OCI-LY1 (cell line): Measurements from ENCODE around the gene OTUD6A.

Source experiments
- H2AFZ ChIP-seq: fragments of 200-600 bp; sonication (generic), shearing (Covaris generic); 2 replicates; pipeline ENCODE4 v1.6.0; 2014; ENCODE audit warnings: antibody characterized with exemption, mild to moderate bottlenecking, low read length
- H3F3A ChIP-seq: fragments of 200-600 bp; sonication (generic), shearing (Covaris generic); 2 replicates; pipeline ENCODE4 v1.6.0; 2014; ENCODE audit warnings: mild to moderate bottlenecking, antibody characterized with exemption, low read length, moderate library complexity; ENCODE audit not compliant: insufficient read depth
- H3K27ac ChIP-seq: fragments of 200-600 bp; sonication (generic); 2 replicates; pipeline ENCODE4 v1.5.1; 2014; ENCODE audit warnings: low read length, mixed run types, mild to moderate bottlenecking, low read depth; ENCODE audit not compliant: poor library complexity, severe bottlenecking
- H3K27me3 ChIP-seq: fragments of 200-600 bp; sonication (generic); 2 replicates; pipeline ENCODE4 v1.6.0; 2014; ENCODE audit warnings: antibody characterized with exemption, mild to moderate bottlenecking, low read length, moderate library complexity; ENCODE audit not compliant: insufficient read depth
- H3K36me3 ChIP-seq: fragments of 200-600 bp; sonication (generic); 2 replicates; pipeline ENCODE4 v1.6.1; 2014; ENCODE audit warnings: mild to moderate bottlenecking, antibody characterized with exemption, low read length, moderate library complexity, mixed read lengths; ENCODE audit not compliant: insufficient read depth
- H3K4me1 ChIP-seq: fragments of 200-600 bp; sonication (generic); 2 replicates; pipeline ENCODE4 v1.5.1; 2014; ENCODE audit warnings: mild to moderate bottlenecking, low read length, moderate library complexity; ENCODE audit not compliant: insufficient read depth, severe bottlenecking
- H3K4me2 ChIP-seq: fragments of 200-600 bp; sonication (generic), shearing (Covaris generic); 2 replicates; pipeline ENCODE4 v1.6.1; 2014; ENCODE audit warnings: low read length
- H3K4me3 ChIP-seq: fragments of 200-600 bp; sonication (generic); 2 replicates; pipeline ENCODE4 v1.5.1; 2014; ENCODE audit warnings: low read length, low read depth, mild to moderate bottlenecking, mixed read lengths; ENCODE audit not compliant: poor library complexity, severe bottlenecking
- H3K79me2 ChIP-seq: fragments of 200-600 bp; shearing (Covaris generic); 2 replicates; pipeline ENCODE4 v1.6.1; 2016; ENCODE audit warnings: mixed run types, low read length, mixed read lengths; ENCODE audit not compliant: insufficient read depth
- H3K9ac ChIP-seq: fragments of 200-600 bp; sonication (generic), shearing (Covaris generic); 2 replicates; pipeline ENCODE4 v1.6.1; 2014; ENCODE audit warnings: mild to moderate bottlenecking, low read length, mixed read lengths
- H3K9me2 ChIP-seq: fragments of 200-600 bp; sonication (generic), shearing (Covaris generic); 2 replicates; pipeline ENCODE4 v1.6.1; 2014; ENCODE audit warnings: low read depth, mild to moderate bottlenecking, low read length, mixed read lengths
- H3K9me3 ChIP-seq: fragments of 200-600 bp; shearing (Covaris generic); 2 replicates; pipeline ENCODE4 v1.6.1; 2014; ENCODE audit warnings: low read length, mixed read lengths
- H4K20me1 ChIP-seq: fragments of 200-600 bp; sonication (generic), shearing (Covaris generic); 2 replicates; pipeline ENCODE4 v1.6.0; 2016; ENCODE audit warnings: mild to moderate bottlenecking, low read length; ENCODE audit not compliant: insufficient read depth
- EZH2 ChIP-seq: fragments of 200-600 bp; sonication (generic), shearing (Covaris generic); IDR thresholded peaks from 2 replicates; pipeline ENCODE4 v1.8.0; 2017; ENCODE audit warnings: borderline replicate concordance, mixed run types, mild to moderate bottlenecking, antibody characterized with exemption, low read length, moderate library complexity, mixed read lengths
- TF ChIP-seq, protein P1 (sequence below): fragments of 200-600 bp; sonication (generic), shearing (Covaris generic); IDR thresholded peaks from 2 replicates; pipeline ENCODE4 v1.5.1; 2017; ENCODE audit warnings: mild to moderate bottlenecking, antibody characterized with exemption, low read length, moderate library complexity, mixed read lengths

OTUD6A gene

DNA sequence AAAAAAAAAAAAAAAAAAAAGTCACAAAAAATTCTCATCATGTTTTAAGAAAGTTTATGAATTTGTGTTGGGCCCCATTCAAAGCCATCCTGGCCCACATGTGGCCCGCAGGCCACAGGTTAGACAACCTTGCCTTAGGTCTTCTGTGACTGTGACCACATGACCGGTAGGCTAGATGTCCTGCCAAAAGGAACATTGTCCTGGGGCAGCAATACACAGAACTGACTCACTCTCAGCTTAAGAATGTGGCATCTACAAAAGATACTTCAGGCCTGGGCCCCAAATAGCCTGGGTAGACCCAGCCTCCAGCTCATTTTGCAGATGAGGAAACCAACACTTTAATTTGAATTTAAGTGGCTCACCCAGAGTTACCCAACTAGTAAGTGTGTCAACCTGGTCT lies 22.5 kb upstream of the OTUD6A start:
- Histone ChIP-seq H3F3A (no peaks in the 10 kb centered on the region), H3K4me1 (no peaks in the 10 kb centered on the region), H2AFZ (no peak overlapping the region), H4K20me1 (no peaks in the 10 kb centered on the region), H3K9me2 (no peaks in the 10 kb centered on the region), H3K4me2 (no peak overlapping the region), H3K36me3 (no peaks in the 10 kb centered on the region), H3K9ac (no peak overlapping the region), H3K4me3 (no peak overlapping the region), H3K9me3 (no peaks in the 10 kb centered on the region), H3K27me3 (no peaks in the 10 kb centered on the region), H3K79me2 (no peaks in the 10 kb centered on the region), H3K27ac (no peak overlapping the region)
- TF ChIP-seq, protein P1, sequence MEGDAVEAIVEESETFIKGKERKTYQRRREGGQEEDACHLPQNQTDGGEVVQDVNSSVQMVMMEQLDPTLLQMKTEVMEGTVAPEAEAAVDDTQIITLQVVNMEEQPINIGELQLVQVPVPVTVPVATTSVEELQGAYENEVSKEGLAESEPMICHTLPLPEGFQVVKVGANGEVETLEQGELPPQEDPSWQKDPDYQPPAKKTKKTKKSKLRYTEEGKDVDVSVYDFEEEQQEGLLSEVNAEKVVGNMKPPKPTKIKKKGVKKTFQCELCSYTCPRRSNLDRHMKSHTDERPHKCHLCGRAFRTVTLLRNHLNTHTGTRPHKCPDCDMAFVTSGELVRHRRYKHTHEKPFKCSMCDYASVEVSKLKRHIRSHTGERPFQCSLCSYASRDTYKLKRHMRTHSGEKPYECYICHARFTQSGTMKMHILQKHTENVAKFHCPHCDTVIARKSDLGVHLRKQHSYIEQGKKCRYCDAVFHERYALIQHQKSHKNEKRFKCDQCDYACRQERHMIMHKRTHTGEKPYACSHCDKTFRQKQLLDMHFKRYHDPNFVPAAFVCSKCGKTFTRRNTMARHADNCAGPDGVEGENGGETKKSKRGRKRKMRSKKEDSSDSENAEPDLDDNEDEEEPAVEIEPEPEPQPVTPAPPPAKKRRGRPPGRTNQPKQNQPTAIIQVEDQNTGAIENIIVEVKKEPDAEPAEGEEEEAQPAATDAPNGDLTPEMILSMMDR, result no peak

DNA sequence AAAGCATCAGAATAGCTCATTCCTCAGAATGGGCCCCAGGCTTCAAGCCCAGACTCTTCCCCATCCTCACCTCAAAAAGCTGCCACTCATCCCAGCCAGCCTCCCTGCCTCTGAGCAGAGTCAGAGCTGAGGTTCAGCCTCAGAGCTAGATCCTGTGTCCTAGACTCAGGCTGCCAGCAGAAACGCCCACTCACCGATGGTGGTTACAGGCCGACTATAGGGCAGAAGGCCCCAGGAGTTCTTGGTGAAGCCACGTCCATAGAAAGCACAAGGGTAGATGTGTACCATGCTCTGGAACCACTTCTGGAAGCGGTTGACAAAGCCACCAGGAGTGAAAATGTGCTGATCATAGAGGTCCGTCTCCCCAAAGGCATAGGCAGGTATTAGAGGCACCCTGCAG lies 20.3 kb upstream of the OTUD6A start:
- no peaks in the 10 kb centered on the region for H3K27me3 ChIP-seq
- no peak overlapping the region for H3K27ac ChIP-seq

DNA sequence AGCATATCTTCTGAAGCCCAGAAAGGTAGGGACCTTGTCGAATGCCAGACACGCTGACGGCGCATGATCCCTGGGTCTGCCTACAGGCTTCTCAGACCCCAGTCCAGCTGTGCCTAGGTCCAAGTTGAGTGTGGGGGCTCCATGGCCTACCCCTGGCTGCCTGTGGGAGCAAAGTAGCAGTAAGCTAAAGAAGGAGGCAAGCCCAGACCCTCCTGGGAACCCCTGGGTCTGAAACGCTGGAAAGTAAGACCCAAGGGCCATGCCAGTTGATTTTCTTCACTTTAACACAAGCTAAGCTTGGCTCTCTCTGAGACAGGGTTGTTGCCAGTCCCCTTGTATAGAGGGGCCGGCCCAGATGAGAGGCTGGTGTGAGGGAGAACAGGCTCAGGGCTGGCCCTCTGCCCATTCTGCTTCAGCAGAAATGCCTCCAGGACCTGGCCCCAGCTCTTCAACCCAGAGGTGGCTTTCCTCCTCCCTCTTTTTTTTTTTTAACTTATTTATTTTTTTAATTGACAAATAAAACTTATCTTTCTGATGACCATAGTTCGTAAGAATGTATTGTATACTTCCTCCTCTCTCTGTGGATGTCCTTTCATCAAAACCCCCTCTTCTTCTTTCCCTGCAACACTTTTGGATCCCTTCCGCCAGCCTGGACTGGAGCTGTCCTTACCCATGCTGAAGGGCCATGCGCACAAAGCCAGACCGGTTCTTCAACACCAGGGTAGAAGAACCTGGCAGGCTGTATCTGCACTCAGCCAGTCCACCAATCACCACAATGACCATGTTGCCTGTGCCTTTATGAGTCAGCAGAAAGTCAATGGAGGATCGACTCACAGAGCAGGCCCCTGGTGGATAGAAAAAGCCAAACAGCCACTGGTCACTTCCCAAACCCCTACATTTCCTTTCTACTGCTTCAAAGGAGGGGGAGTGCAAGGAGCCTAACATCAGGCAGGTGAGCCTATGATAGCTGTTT lies 19.6 kb upstream of the OTUD6A start:
- H3K9me3 ChIP-seq, result no peaks in the 10 kb centered on the region
- H3K9me2 ChIP-seq, result no peaks in the 10 kb centered on the region
- H2AFZ ChIP-seq, result no peak overlapping the region
- H3K27me3 ChIP-seq, result no peaks in the 10 kb centered on the region
- H3F3A ChIP-seq, result no peaks in the 10 kb centered on the region
- TF ChIP-seq EZH2, result no peak
- TF ChIP-seq, protein P1, result no peak
- no peak overlapping the region for H3K4me3 ChIP-seq
- H3K4me1 ChIP-seq, result no peaks in the 10 kb centered on the region
- no peak overlapping the region for H3K27ac ChIP-seq
- H4K20me1 ChIP-seq, result no peaks in the 10 kb centered on the region
- no peaks in the 10 kb centered on the region for H3K36me3 ChIP-seq
- no peak overlapping the region for H3K9ac ChIP-seq
- no peaks in the 10 kb centered on the region for H3K79me2 ChIP-seq
- no peak overlapping the region for H3K4me2 ChIP-seq

More for the DNA sequence above, 20.3 kb upstream of the OTUD6A start:
- no peak overlapping the region for H3K4me3 ChIP-seq
- no peaks in the 10 kb centered on the region for H3K4me1 ChIP-seq
- H3F3A ChIP-seq, result no peaks in the 10 kb centered on the region
- no peaks in the 10 kb centered on the region for H3K9me3 ChIP-seq
- no peaks in the 10 kb centered on the region for H4K20me1 ChIP-seq
- no peak overlapping the region for H3K9ac ChIP-seq
- H3K79me2 ChIP-seq, result no peaks in the 10 kb centered on the region
- no peaks in the 10 kb centered on the region for H3K9me2 ChIP-seq
- no peak overlapping the region for H3K4me2 ChIP-seq
- TF ChIP-seq, protein P1, result no peak
- TF ChIP-seq EZH2, result no peak
- no peak overlapping the region for H2AFZ ChIP-seq
- H3K36me3 ChIP-seq, result no peaks in the 10 kb centered on the region
